Fibroblast of peridontal ligament (primary cell): ENCODE data around the gene ARFIP1.
"Not testable (repeated sequence)": the region's sequence is repeated elsewhere in the genome, so short reads cannot be mapped to it uniquely, and the experiment has no call there.

Source experiments
- DNase-seq: peaks from one replicate; pipeline ENCODE4 v3.0.0-alpha.2; 2010; ENCODE audit errors: extremely low read depth

Gene ARFIP1

DNA sequence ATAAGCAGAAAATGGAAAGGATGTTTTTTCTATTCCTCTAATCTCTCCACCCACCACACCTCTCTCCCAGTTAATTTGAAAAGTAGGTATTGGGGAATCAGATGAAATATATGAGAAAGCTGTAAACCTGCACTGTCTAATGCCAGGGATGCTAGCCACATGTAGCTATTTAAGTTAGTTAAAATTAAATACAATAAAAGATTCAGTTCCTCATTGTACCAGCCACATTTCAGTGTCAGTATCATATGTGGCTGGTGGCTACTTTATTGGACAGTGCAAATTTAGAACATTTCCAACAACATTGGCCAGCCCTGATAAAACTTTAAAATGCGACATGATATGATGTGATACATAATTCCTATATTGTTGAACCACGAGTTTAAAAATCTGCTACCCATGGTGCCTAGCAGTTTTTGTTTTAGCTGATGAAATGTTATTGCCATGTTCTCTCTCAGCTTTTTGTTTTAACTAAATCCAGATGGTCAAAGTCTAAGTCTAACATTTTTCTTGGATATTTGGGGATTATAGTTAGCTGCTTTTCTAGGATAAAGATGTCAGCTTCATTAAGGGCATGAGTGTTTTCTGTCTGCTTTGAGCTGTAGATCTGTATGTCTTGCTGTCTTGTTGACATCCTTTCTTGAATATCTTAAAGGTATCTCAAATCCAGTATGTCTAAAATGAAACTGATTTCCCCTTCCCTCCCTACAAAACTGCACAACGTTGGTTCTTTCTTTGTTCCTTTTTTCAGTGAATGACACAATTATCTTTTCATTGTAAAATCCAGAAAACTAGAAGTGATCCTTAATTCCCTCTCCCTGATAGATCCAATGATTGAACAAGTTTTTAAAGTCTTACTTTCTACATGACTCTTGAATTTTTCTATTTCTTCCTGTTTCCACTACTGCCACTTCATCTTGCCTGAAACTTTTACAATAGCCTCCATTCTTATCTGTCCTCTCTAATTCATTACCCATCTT, 6.2 kb downstream of the ARFIP1 start:
- DNase-seq, result peak; percentile 83

DNA sequence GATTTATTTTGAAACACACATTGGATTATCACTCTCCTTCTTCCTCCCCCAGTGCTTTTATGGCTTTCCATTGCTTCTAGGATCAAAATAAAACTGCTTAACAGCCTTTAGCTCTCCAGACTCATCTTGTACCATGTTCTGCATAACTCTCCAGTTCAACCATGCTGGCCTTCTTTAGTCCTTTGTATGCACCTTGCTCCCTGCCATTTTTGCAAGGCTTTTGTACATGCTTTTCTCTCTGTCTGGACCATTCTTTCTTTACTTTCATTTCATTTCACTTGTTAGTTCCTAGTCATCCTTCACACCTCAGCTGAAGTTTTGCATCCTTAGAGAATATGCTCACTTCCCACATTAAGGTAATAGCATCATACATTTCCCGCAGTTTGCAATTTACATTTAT, 6.9 kb downstream of the ARFIP1 start:
- no peak for DNase-seq

DNA sequence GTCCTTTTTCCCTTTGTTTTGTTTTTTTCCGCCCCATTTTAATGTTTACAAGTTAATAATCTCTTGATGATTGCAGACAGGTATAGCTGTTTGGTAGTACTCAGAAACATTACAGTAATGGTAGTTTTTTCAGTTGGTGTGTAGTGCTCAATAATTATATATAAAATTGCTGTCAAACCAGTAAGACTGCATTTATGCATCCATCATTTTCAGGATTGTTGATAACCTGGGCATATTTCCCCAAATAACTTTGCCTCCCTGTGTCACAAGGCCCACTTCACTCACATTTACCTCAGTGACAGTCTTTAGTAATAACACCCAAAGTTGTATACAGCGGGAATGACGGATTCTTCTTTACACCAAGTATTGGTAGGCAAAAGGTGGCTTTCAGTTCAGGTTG, 16.1 kb downstream of the ARFIP1 start:
- no peak for DNase-seq

DNA sequence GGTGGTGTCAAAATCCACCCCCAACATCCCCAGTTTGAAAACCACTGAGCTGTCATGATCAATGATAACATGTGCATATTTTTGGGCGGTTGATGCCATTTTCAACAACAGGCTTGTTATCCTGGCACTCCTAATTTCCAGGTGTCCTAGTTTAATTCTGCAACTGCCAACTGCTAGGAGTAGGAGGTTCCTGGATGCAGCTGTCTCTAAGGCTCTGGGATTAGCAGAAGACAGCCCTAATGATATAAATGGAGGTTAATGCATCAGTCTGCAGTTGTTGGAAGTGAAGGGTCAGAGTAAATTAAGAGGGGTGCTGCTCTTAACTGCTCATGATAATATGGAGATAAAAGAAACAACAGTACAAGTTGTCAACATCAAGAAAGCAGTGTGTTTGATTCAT, 23.8 kb downstream of the ARFIP1 start:
- no peak for DNase-seq

DNA sequence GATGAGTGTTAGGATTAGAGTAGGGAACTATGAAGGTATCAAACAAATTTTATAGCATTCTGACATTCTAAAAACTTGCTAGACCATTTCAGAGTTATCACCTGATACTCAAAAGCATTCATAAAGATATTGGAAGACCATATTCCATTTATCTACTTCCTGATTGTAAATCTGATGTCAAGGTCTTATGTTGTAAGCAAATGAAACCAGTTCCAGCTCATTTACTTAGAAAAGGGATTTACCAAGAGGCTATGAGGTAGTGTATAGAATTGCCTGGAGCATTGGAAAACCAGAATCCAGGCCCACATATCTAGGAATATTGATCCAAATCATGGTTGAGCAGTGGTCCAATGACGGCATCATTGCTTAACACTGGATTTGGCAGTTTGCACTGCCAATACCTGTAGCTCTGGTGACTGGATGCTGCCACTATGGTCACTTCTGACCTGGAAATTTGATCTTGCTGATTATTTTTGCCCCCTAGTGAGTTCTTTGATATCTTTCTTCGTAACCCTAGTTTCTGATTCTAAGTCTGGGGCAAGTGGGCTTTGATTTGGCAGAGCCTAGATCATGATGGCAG, 25.4 kb downstream of the ARFIP1 start:
- no peak for DNase-seq

DNA sequence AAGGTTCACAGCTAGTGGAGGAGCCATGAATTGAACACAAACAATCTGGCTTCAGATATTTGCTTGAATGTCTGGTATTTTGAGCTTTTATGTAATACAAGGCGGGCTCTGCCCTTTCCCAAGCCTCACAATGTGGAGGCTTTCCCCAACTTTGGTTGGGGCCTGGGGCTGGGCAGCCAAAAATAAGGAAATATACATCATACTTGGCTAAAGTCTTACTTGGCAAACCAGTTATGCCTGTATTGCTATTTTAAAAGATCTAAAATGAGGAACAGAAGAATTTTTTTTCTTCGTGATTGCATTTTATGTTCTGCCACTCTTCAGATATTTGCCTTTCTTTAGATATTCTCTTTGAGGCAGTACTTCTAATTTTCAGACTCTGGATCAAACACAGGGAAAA, 26.1 kb downstream of the ARFIP1 start:
- DNase-seq, result peak; percentile 29

DNA sequence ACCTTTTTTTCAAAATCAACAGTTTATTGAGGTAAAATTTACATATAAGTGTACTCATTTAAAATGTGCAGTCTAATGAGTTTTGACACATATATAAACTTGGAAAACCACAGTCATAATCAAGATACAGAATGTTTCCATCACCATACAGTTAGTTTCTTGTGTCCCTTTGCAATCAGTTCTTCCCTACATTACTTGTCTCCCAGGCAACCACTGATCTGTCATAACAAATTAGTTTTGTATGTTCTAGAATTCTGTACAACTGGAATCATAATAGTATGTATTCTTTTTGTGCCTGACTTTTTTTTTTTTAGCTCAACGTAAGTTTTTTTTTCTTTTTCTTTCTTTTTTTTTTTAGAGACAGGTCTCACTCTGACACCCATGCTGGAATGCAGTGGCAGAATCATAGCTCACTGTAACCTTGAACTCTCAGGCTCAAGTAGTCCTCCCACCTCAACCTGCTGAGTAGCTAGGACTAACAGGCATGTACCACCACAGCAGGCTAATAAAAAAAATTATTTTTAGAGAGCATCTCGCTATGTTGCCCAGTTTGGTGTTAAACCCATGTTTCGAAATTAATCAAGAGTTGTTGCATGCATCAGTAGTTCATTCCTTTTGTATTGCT, 26.9 kb downstream of the ARFIP1 start:
- DNase-seq, result peak; percentile 74

GRCh38 chr4:152807294-152807829, 27.6 kb downstream of the ARFIP1 start:
- DNase-seq, result peak; percentile 37

- DNase-seq, result no peak
These were observed 28.9 kb downstream of the ARFIP1 start for GRCh38 chr4:152808670-152809069.

DNA sequence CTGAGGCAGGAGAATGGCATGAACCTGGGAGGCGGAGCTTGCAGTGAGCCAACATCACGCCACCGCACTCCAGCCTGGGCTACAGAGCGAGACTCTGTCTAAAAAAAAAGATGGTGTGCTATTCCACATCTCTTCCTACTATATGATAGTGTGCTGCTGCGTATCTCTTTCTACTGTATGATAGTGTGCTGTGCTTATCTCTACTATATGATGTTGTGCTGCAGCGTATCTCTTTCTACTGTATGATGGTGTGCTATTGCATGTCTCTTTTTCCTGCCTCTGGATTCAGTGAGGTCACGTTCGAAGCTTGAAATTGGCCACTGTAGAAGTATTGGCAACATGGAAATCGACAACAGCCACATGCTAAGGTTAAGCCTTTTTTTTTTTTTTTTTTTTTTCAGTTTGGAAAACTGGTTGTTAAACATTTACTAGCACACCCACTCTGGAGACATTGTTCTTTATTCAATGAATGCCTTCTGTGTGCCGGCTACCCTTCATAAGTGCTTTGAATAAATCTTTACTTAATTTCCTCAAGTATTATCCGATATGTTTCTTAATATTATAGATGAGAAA, 31.0 kb downstream of the ARFIP1 start:
- DNase-seq, result no peak

GRCh38 chr4:152815078-152815477, 35.3 kb downstream of the ARFIP1 start:
- DNase-seq, result peak; percentile 75

DNA sequence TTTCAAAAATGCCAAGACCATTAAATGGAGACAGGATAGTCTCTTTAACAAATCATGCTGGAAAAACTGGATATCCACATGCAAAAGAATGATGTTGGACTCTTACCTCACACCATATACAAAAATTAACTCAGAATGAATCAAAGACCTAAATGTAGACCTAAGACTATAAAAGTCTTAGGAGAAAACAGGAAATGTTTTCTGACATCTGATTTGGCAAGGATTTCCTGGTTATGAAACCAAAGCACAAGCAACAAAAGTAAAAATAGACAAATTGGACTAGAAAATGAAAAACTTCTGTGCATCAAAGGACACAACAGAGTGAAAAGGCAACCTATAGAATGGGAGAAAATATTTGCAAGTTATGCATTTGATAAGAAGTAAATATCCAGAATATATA, 37.6 kb downstream of the ARFIP1 start:
- DNase-seq, result peak; percentile 42

GRCh38 chr4:152819026-152819645, 39.4 kb downstream of the ARFIP1 start:
- no peak for DNase-seq

GRCh38 chr4:152820073-152820472, 40.3 kb downstream of the ARFIP1 start:
- no peak for DNase-seq

- no peak for DNase-seq
These were observed 42.6 kb downstream of the ARFIP1 start for GRCh38 chr4:152822323-152822722.

- DNase-seq, result no peak
These were observed 44.8 kb downstream of the ARFIP1 start for GRCh38 chr4:152824561-152824960.

- peak; percentile 89 for DNase-seq
These were observed 45.6 kb downstream of the ARFIP1 start for GRCh38 chr4:152825336-152825735.

- no peak for DNase-seq
These were observed 48.4 kb downstream of the ARFIP1 start for GRCh38 chr4:152828122-152828521.

DNA sequence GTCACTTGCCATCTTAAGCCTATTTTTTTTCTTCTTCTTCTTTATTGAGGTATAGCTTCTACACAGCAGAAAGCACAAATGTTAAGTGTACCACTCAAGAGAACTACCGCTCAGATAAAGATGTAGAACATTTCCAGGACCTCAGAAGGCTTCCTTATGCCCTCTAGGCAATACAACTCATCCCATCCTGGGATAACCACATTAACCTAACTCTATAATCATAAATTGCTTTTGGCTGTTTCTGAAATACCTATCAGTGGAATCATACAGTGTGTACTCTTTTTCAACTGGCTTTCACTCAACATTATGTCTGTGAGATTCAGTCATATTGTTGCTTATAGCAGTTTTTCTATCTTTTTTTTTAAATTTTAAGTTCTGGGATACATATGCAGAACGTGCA, 51.7 kb downstream of the ARFIP1 start:
- DNase-seq, result no peak

DNA sequence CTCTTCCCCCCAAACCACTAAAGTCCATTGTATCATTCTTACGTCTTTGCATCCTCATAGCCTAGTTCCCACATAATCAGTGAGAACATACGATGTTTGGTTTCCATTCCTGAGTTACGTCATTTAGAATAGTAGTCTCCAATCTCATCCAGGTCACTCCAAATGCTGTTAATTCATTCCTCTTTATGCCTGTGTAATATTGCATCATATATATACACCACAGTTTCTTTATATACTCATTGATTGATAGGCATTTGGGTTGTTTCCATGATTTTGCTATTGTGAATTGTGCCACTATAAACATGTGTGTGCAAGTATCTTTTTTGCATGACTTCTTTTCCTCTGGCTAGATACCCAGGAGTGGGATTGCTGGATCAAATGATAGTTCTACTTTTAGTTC, 57.2 kb downstream of the ARFIP1 start:
- DNase-seq, result no peak

GRCh38 chr4:152839729-152840128, 60.0 kb downstream of the ARFIP1 start:
- not testable (repeated sequence) for DNase-seq
